Measurements from ENCODE around the gene AK3. TPM values are rescaled to one million over a fixed set of nuclear protein-coding genes. Genes with fewer than 3 reads are reported as not detected.

The AK3 gene
- total RNA-seq, 1 donor from 2014 or later = 198 TPM

DNA sequence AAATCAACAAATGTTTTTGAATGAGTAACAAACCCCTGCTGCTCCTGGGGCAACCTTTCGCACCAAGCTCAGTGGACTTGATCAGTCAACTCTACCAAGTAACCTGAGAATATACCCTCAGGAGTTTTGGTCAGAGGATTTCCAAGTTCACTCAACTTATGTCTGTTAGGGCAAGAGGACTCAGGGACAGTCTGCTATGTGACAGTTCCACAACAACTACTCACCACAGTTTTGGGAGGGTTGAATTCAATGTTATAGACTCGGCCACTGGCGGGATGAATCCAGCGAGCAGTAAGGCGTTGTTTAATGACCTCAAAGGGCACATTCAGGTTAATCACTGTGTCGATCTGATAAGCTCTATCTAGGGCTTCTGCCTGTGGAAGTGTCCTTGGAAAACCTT is 22.1 kb downstream of the AK3 start:
- intact Hi-C loops (cut with DNase I) = no loop called here

DNA sequence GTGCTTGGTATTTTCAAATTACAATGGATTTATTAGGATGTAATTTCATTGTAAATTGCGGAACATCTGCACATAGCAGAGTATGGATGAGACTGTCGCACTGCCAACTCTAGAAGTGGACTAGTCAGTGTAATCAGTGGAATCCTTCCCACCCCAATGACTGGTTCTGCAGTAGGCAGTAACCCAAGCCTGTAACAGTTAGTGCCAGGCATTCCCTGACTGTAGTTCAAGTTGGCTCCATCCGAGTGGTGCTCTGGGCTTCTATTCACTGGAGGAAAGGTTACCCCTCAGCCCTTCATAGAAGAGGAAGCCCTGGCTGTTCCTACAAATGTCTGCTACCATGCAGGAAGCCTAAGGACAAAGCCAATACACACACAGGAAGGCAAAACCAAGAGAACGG is 23.2 kb downstream of the AK3 start:
- peak; percentile 86 for ATAC-seq
- intact Hi-C loops (cut with DNase I) = no loop called here
- no peak for DNase-seq (ENCODE audit: missing footprints)

More for the DNA sequence above, 22.1 kb downstream of the AK3 start:
- no peak for DNase-seq (ENCODE audit: missing footprints)
- no peak for ATAC-seq

DNA sequence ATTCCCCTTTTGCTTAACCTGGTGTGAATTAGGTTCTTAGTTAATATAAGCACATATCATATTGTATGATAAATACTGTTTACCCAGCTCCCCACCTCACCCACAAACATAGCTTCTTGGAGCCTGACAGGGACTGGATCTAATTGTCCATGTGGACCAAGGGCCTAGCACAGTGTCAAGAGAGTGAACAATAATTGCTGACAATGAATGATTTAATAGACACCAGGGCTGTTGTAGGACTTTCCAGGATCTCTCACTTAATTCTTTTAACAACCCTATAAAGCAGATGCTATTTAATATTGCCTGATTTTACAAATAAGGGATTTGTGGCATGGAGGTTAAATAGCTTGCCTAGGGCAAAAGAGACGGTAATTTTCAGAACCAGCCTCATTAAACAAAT is 24.8 kb downstream of the AK3 start:
- DNase-seq (ENCODE audit: missing footprints) = no peak
- intact Hi-C loops (cut with DNase I) = no loop called here
- ATAC-seq = no peak

DNA sequence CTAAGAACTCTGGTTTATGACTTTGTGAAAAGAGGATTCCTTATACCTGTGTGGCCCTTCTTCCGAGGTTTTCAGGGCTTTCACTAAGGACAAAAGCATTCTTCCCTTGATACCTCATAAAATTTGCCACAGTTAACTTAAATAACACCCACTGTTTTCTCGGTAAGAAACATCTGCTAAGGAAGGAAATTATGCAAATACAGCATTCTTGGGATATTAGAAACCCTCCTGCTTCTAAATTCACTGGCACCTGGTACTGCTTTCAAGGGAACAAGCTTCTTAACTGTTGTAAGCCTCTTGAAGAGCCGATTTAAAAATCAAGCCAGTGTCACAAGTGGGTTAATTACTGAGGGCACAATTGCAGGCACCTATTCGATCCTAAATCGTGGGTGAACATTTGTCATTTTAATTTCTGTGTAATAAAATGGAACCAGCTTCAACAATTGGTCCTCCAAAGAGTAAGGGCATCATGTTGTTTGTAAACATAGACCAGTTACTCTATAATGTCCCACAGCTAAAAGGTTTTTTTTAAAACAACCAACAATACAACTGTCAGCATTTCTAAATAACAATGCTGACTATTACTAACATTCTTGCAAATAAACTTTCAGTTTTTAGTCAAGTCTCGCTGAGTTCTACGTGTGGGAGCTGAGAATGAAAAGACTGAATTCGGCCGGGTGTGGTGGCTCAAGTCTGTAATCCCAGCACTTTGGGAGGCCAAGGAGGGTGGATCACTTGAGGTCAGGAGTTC is 26.6 kb downstream of the AK3 start:
- DNase-seq (ENCODE audit: missing footprints) = no peak
- ATAC-seq = no peak
- intact Hi-C loops (cut with DNase I) = no loop called here

DNA sequence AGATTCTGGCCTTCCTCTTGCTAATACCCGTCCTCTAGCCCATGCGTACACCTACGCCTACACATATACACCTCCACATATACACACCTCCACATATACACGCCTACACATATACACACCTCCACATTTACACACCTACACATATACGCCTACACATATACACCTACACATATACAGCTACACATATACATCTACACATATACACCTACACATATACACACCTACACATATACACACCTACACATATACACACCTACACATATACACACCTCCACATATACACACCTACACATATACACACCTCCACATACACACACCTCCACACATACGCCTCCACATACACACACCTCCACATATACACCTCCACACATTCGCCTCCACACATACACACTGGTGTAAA is 27.2 kb downstream of the AK3 start:
- DNase-seq (ENCODE audit: missing footprints) = no peak
- peak; percentile 34 for ATAC-seq
- intact Hi-C loops (cut with DNase I) = no loop called here

DNA sequence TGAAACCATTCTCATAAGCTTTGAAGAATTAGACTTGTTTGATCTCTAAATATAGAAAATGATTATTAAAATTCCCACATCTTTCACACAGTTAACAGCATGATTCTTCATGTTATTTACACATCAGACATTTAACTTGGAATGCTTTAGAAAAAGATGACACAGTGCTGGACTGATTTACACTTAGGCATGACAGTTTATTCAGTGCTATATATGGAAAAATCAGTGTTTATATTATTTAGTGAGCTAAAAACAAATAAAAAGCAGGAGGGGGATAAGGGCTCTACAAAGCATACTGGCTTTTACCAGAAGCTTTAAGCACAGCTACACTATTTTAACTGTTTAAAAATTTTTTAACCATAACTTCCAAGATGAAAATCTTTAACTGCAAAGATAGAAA is 31.6 kb downstream of the AK3 start:
- DNase-seq (ENCODE audit: missing footprints) = no peak
- intact Hi-C loops (cut with DNase I) = no loop called here
- ATAC-seq = no peak

DNA sequence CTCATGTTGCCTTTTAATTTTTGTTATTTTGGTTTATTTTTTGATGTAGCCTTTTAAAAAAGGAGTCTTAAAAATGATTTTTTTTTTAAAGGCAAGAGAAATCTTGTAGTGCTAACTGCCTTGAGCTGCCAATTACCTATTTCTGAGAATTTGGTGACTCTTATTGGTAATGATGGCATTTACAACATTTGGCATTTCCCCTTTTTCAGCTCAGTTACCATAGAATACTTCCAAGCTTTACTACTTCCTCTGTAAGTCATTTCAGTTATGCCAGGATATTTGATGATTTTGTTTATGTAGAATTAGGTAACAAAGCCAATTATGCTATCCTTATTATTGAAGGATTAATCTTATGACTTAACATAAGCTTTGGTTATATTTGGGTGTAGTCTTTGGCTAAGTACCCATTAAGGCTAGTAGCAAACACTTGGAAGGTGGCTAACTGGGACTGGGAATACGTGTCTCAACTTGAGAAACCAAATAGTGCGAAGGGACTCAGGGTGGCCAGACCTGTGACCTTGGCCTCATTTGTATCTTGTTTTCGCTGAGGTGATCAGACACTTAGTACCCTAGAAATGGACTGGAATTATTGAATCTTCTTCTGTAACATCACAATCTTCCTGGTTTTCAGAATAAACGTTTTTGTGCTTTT is 33.9 kb downstream of the AK3 start:
- DNase-seq (ENCODE audit: missing footprints) = no peak
- intact Hi-C loops (cut with DNase I) = no loop called here
- no peak for ATAC-seq

DNA sequence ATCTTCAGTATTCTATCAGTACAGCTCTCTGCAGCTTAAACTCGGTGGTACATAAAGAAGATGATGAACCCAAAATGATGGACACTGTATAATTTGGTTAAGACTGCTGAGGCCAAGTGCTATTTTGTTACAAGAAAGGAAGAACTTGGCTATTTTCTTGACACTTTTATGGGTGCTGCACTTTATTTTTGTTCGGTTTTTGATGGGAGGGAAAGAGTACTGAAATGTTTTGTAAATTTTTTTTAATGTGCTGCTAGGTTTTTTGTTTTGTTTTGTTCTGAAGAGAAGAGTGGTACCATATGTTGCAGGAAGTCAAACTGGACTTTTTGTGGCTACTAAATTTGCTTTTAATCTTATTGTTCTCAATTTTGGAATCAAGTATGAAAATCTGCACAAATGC is 35.0 kb downstream of the AK3 start:
- DNase-seq (ENCODE audit: missing footprints) = no peak
- ATAC-seq = no peak
- intact Hi-C loops (cut with DNase I) = no loop called here

DNA sequence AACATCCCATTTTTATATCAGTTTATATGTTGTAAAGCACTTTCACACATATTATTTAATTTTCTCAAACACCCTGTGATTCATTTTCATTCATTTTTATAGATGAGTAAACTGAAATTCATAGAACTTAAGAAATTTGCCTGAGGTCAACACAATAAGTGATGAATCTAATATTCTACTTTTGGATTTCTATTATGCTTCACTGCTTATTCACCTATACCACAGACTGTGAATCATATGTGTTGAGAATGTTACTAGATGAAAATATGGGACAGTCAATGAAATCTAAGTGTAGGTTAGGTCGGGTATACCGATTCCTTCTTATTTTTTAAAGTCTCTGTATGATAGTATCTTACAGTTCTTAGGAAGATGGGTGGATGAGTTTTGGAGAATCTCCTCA is 36.9 kb downstream of the AK3 start:
- DNase-seq (ENCODE audit: missing footprints) (no peak), ATAC-seq (no peak)
- intact Hi-C loops (cut with DNase I) = no loop called here

DNA sequence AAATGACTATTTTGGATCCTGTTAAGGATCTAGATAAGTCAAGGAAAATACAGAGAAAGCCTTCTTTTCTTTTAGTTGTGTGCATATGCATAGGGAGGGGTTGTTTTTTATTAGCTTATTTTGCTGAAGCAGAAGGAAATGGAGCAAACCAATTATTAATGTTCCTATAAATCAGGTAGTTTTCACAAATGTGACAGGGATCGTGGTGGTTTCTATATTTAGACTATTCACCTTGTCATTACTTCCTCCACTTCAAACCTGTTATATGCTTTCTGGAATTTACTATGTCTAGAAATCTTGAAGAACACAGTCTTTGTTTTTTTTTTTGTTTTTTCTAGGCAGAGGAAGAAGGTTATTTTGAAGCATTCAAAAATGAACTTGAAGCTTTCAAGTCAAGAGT is 39.5 kb downstream of the AK3 start:
- ATAC-seq (no peak), DNase-seq (ENCODE audit: missing footprints) (no peak)
- intact Hi-C loops (cut with DNase I) = no loop called here

DNA sequence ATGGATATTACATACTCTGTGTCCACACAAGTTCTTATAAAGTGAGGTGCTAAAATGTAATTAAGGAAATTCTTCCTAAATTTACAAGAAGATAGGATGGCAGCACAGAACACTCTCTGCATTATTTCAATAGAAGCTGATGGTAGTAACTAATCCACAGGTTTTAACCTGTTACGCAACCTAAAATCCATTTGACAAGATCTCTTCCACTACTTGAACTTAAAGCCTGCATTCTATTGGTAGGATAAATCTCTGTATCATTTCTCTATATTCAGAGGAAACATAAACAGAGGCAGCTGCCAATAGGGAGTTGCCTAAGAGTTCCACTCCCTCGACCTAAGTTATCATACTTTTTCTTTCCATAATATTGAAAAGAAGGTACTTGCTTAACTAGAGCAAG is 40.1 kb downstream of the AK3 start:
- DNase-seq (ENCODE audit: missing footprints) (no peak), ATAC-seq (no peak)
- intact Hi-C loops (cut with DNase I) = no loop called here

DNA sequence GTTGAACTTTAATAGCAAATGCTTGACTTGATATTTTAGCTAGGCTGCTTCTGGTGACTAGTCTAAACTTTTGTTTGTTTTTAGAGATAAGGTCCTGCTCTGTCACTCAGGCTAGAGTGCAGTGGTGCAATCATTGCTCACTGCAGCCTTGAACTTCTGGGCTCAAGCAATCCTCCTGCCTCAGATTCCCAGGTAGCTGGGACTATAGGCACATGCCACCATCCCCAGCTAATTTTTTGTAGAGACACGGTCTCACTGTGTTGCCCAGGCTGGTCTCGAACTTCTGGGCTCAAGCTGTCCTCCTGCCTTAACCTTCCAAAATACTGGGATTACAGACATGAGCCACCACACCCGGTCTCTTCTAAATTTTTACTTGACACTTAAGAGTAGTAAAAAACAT is 40.9 kb downstream of the AK3 start:
- ATAC-seq = no peak
- intact Hi-C loops (cut with DNase I) = no loop called here
- no peak for DNase-seq (ENCODE audit: missing footprints)

DNA sequence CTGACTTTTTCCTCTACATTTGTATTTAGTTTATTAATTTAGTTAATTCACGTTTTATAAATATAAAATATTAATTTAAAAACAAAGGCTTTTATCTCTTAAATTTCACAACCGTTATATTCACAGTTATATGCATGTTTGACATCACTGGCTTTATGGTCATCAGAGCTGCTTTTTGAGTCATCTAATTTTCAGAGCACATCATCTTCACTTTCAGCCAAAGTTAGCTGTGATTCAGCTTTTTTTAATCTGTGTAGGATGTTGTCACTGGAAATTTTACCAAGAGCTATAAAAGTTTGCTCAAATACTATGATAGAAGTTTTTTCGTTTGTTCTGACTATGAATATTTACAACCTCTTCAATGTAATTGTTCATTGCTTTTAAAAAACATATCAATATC is 49.2 kb downstream of the AK3 start:
- no peak for DNase-seq (ENCODE audit: missing footprints)
- intact Hi-C loops (cut with DNase I) = no loop called here
- no peak for ATAC-seq

DNA sequence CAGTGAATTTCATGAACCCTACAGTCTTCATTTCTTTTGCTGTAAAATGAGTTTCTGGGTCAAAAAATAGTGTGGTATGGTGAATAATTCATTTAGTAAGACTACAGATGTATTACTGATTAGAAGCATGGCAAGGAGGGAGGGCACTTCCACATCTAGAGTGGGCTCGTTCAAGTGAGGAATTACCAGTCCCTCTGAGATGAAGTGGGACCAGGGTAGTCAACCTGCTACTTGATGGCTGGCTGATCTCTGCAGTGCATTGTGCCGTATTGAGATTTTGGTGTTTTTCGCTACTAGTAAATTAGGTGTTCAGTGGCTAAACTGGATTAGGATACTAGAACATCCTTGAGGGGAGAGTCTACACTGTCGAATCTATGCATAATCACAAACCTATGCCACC is 50.9 kb downstream of the AK3 start:
- intact Hi-C loops (cut with DNase I) = no loop called here
- DNase-seq (ENCODE audit: missing footprints) (no peak), ATAC-seq (no peak)

DNA sequence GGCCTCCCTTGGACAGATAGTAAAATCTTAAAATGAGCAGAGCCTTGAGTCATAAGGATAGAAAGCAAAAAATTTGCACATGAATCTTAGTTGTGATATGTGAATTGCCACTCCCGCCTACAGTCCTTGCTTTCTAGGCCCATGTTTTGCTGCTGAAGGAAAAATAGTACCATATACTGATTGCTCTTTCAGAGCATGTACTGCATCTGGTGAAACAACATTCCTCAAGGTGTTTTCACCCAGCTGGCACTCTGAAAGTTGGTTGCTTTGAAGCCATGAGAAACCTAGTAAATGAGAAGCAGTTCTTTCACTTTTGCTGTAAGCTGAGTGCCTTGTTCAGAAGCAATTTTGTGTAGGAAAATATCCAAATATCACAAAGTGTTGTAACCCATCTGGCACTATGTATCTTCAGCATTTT is 51.3 kb downstream of the AK3 start:
- ATAC-seq (no peak), DNase-seq (ENCODE audit: missing footprints) (no peak)
- intact Hi-C loops (cut with DNase I) = loop anchor here (10.0 kb wide), 1 partner anchor 295 kb away; the partner anchor contains the start of gene JAK2

DNA sequence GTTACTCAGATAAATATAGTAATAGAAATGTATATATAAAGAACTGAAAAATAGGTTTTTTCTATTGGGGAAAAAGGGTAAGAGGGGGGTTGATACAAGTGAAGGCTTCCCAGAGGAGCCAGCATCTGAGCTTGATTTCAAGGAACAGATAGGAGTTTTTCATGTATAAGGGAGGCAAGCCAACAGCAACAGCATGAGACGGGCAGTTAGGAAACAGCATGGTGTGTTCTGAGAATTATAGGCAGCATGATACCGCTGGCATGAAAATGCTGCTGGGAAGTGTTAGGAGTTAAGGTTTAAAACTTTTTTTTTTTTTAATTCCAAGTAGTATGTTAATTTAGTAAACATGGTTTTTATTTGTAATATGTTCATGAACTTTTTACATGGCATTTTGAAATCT is 52.0 kb downstream of the AK3 start:
- intact Hi-C loops (cut with DNase I) = loop anchor here (10.0 kb wide), 1 partner anchor 296 kb away; the partner anchor contains the start of gene JAK2

DNA sequence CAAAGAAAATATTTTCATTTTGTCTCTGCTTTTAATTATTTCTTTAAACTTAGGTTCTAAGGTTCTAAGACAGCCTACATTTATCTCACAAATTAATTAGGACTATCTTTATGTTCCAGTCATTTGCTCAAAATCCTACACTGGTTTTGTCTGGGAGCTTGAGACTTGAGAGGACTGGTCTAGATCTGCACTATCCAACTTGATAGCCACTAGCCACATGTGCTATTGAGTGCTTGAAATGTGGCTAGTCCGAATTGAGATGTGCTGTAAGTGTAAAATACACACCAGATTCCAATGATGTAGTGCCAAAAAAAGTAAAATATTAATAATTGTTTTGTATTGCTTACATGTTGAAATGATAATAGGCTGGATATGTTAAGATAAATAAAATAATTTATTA is 54.4 kb downstream of the AK3 start:
- ATAC-seq = no peak

More for the DNA sequence above, 52.0 kb downstream of the AK3 start:
- no peak for DNase-seq (ENCODE audit: missing footprints)
- ATAC-seq = no peak

DNA sequence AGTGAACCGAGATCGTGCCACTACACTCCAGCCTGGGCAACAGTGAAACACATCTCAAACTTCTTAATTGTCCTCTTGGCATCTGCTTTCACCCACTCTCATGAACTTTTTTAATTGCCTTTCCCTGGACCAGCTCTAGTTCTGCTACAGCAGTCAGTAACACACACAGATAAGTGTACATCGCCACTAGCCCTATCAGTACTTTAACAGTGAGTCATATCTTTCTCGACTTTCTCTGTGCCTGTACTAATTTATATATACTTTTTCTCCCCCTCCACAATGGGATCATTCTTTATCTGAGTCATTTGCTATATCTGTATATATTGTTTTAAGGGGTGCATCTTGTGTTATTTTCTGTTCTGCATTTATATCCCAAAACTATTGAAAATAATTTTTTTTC is 54.9 kb downstream of the AK3 start:
- intact Hi-C loops (cut with DNase I) = loop anchor here (10.0 kb wide), 1 partner anchor 299 kb away; the partner anchor contains the start of gene JAK2
- no peak for DNase-seq (ENCODE audit: missing footprints)
- peak; percentile 38 for ATAC-seq

More for the DNA sequence above, 54.4 kb downstream of the AK3 start:
- DNase-seq (ENCODE audit: missing footprints) = no peak
- intact Hi-C loops (cut with DNase I) = loop anchor here (10.0 kb wide), 1 partner anchor 298 kb away; the partner anchor contains the start of gene JAK2

DNA sequence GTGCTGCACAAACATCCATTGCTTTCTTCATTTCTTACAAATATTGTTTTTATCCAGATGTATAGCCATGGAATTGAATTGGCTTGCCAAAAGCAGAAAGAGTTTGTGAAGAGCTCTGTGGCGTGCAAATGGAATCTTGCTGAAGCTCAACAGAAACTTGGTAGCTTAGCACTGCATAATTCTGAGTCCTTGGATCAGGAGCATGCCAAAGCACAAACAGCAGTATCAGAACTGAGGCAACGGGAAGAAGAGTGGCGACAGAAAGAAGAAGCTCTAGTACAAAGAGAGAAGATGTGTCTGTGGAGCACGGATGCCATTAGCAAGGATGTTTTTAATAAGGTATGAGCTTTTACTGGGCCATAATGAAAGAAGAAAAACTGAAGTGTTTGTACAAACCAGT is 56.2 kb downstream of the AK3 start:
- ATAC-seq (no peak), DNase-seq (ENCODE audit: missing footprints) (no peak)
- intact Hi-C loops (cut with DNase I) = loop anchor here (10.0 kb wide), 1 partner anchor 300 kb away; the partner anchor contains the start of gene JAK2

DNA sequence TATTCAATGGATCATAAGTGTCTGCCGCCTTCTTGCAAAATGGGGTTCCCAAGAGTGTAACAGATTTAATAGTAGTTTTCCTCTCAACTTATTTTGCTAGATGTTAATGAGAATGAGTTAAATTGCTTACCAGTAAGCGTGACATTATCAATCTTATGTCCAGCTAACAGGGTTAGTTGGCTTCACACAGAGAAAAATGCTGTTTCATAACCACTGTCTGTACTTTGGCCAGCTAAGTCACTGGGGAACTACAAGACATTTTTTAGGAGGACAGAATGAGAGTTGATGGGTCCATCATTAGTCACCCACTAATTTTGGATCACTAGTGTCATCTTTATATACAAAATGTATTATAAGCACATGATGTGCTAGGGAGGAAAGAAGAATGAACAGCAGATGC is 60.3 kb downstream of the AK3 start:
- ATAC-seq (no peak), DNase-seq (ENCODE audit: missing footprints) (no peak)
- intact Hi-C loops (cut with DNase I) = loop anchor here (10.0 kb wide), 1 partner anchor 304 kb away; the partner anchor contains the start of gene JAK2
